ENCODE results near the gene CORO6.
A peak's percentile ranks its signal among the peaks of the same experiment; 100 is the strongest.

The CORO6 gene

DNA sequence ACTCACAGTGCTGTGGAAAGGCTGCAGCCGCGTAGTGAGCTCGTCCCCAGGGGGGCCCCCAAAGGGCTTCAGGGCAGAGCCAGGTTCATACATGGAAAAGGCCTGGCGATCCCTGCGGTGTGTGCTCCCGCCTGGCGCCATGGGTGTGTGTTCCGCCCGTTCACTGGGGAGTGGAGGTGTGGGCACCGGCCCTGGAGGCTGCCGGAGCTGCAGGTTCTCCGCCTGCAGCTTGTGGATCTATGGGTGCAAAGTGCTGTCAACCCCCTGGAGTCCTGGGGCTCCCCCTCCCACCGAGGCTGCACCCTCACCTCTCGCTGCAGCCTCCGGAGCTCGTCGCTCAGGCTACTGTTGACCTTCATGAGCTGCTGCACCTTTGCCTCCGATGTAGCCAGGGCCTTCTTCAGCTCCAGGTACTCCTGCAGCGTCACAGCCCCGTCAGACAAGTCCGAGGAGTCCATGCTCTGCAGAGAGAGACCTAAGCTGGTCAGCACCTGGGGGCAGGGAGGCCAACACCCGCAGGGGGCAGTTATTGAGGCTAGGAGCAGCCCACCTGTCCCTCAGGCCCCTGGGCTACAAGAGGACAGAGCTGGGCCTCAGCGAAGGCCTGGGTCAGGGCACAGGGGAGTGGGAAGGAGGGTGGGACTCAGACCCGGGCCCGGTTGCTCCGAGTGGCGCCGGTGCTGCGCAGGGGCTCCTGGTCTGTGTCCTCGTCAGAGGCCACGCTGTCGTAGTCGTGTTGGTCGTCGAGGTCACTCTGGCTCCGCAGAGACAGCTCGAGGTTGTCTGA, 46.3 kb downstream of the CORO6 start:
- no peak for DNase-seq

- DNase-seq: no peak
Measured at GRCh38 chr17:29575511-29576213, 47.0 kb downstream of the CORO6 start.

DNA sequence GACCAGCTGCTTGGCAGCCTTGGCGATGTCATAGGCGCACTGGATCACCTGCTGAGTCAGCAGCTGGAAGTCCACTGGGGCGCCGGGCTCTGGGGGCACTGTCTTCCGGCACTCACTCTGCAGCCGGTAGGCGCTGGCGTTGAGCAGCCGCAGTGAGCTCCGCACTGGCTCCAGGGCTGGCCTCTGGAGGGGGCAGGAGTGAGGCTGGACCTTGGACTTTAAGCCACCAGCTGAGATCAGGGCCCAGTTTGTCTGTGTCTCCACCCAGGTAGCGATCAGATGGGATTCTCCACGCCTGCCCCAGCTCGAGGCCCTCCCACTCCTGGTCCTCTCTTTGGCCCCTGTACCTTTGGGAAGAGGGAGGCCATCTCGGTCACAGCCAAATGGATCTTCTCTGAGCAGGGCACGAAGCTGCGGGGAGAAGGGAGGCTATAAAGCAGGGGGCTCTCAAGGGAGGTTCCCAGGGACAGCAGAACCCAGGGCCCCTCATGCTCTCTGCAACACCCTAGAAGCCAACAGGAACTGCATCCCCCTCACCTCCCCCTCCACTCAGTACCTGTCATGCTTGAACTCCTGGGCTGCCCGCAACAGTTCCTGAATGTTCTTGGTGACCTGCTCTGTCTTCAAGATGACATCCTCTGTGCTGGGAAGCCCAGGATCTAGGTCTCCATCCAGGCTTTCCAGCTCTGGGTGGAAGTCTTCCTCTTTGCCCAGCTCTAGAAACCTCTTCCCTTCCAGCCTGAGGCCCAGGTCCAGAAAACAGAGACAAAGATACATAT, 47.8 kb downstream of the CORO6 start:
- DNase-seq: no peak

DNA sequence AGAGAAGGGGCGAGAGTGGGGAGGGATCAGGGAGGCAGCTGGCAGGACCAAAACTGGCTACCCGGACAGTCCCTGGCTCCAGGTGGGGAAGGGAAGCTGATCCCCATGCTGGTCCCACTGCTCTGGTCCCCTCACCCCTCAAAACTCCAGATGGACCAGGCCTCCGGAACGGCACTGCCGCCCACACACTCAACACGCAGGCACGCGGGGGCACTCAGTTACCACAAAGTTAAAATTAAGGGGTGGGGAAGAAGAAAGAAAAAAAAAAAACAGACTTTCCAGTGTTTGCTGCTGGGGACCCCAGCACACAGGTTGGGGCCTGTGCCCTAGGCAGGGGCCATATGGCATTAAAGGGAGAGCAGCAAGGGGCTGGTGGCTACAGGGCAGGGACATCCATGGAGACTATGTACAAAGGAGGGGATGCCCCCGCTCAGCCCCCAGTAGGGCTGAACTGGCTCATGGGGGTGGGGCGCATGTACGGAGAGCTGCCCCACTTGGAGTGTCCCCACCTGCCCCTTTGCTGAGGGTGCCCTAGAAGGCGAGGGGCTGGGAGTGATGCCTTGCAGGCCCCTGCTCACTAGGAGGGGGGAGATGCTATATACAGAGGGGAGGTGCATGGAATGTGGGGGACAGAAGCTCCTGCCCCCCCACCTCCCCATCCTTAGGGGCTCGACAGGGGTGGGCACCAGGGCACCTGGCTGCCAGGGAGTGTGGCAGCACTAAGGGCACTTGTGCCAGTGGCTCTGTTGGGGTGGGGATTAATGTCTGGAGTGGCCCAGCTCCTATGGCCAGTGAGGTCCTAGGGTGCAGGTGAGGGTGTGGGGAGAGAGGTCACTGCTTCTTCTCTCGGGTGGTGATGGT, 48.6 kb downstream of the CORO6 start:
- no peak for DNase-seq

DNA sequence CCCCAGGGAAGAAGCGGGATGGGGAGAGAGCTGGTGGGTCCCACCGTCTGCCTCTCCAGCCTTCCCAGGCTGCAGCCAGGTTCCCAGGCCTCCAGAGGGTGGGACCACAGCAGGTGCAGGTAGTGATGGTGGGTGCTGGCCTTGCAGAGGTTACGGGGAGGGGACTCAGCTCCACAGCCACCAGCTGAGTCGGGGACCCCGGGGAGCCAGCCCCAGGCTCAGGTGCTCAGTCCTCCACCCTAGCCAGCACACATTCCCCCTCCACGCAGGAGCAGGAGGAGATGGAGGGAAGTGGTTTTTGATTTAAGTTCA, 49.2 kb downstream of the CORO6 start:
- DNase-seq: no peak

DNA sequence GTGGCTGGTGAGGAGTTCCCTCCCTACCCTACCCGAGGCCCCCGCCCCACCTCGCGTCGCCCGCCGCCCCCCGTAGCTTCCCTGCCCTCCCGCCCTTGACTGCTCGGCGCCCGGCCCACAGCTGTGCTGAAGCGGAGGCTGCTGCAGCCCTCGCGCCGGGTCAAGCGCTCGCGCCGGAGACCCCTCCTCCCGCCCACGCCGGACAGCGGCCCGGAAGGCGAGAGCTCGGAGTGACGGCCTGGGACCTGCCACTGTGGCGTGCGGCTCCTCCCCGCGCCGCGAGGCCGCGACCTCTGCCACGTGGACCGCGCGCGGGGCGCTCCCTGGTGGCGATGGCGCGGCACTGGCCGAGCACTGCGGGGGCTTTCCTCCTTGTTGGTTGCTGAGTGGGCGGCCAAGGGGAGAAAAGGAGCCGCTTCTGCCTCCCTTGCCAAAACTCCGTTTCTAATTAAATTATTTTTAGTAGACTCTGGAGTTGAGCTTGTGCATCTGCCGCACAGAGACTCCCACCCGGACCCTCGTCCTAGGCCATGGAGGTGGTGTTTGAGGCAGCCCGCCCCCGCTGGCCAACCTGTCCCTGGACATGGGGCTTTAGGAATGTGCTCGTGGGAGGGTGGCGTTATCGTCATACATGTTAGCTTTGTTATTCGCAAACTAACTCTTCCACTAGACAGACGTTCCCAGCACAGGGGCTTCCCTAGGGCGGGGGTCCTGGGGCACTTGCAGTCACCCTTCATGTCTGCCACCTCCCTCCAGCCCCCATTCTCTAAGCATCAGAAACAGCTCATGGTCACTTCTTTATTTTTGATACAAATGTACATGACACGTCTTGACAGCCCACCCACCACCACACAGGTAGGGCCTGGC, 49.8 kb downstream of the CORO6 start:
- DNase-seq: peak; percentile 40 to 59

GRCh38 chr17:29571883-29572681, 50.6 kb downstream of the CORO6 start:
- no peak for DNase-seq

- no peak for DNase-seq
Measured at GRCh38 chr17:29571486-29571882, 51.2 kb downstream of the CORO6 start.

GRCh38 chr17:29570521-29570920, 52.2 kb downstream of the CORO6 start:
- no peak for DNase-seq

DNA sequence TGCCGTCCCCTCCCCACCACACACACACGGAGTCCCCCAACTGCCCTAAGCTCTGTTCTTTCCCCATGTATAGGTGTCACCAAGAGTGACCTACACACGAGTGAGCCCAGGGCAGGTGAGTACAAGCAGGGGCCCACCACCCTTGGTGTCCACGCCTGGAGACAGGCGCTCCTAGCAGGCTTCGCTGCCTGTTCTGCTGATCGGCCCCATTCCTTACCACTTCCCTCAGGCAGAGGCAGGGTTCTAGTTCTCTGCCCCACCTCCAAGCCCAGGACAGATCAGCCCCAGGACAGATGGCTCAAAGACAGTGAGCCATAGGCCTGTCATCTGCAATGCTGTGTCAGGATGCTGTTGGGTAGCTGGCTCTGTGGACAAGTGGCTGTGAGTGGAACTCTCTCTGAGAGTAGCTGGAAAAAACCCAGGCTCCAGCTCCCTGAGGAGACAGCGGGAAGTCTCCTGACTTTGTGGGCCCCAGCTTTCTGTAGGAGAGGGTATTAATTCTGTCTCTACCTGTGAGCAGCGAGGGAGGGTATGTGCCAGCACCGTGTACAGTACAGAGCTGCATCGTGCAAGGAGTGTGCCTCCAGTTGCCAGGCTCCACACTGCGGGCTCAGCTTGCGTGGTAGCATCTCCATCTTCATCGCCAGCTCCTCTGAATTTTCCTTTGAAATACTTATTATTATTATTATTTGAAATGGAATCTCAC, 53.3 kb downstream of the CORO6 start:
- no peak for DNase-seq

- DNase-seq: peak; percentile 80 to 84
Measured at GRCh38 chr17:29568331-29569244, 54.1 kb downstream of the CORO6 start, which contains the start of gene TP53I13. Gene TP53I13, plus strand, starts transcription at chr17:29568701. Its CDS starts 58 bp downstream, at chr17:29568759.

DNA sequence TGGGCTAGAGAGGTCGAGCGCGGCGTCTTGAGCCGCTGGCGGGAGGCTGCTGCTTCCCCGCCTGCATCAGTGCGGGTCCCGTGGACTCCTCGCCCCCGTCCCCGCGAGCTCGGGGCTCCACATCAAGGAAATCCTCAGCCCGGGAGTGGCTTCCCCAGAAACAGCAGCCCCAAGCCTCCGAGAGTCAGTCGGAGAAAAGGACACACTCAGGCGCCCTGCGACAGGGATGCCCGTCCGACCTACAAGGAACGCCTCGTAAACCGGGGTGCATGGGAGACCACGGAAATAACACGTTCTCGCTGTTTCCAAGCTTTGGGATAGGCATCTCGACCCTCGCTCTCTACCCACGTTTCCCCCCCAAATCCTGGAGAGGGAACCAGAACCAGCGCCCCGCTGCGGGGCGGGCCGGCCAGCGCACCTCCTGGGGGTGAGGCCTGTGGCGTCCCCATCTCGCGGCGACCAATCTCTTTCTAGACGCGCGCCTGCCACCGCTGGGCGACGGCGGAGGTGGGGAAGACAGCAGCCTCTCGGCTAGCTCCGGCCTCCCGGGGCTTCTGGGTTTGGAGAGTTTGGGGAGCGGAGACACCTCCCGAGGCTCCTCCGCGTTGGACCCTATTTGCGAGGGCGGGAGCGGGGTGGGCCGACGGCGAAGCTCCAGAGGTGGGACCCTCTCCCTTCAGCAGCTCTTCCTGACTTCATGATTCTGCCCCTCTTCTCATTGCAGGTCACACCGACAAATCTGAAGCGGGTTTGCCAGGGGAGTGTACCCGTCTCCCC, 55.0 kb downstream of the CORO6 start:
- DNase-seq: peak; percentile 70 to 71

- DNase-seq: no peak
Measured at GRCh38 chr17:29567304-29567553, 55.5 kb downstream of the CORO6 start.

GRCh38 chr17:29566473-29567303, 56.0 kb downstream of the CORO6 start, which contains the start of gene ABHD15:
Gene ABHD15, minus strand, starts transcription at chr17:29567037. Its CDS starts 71 bp downstream, at chr17:29566966.
- peak; percentile 50 to 52 for DNase-seq

GRCh38 chr17:29565643-29566472, 56.9 kb downstream of the CORO6 start:
- peak; percentile 48 to 53 for DNase-seq

All from stimulated activated CD4-positive, alpha-beta T cell treated with anti-CD3 and anti-CD28 coated beads, Interleukin-2, amount 100 ng/mL, for 48 hours (primary cell).